ENCODE results near the gene LEPROT. TPM values are rescaled to one million over a fixed set of nuclear protein-coding genes. Genes with fewer than 3 reads are reported as not detected.

The LEPROT gene
- total and polyA plus RNA-seq, 12 donors = 26.2 to 55.5 (median 39.2) TPM

- intact Hi-C loops (cut with DNase I) = no loop called here
- H3K4me3 ChIP-seq = no peak overlapping the region
- ATAC-seq (no peak), DNase-seq (no peak)
- H3K4me1 ChIP-seq = no peaks in the 10 kb centered on the region
- no peaks in the 10 kb centered on the region for H3K9me3 ChIP-seq
- no peak overlapping the region for H3K27ac ChIP-seq
- H3K27me3 ChIP-seq = no peaks in the 10 kb centered on the region
- H3K36me3 ChIP-seq = peaks cover 0 to 11% (median 0%) of the 10 kb centered on the region in 9 donors
- TF ChIP-seq CTCF (IDR thresholded peaks at IDR 0.05) = no peak
Observed at GRCh38 chr1:65404941-65405340, 15.5 kb upstream of the LEPROT start.

DNA sequence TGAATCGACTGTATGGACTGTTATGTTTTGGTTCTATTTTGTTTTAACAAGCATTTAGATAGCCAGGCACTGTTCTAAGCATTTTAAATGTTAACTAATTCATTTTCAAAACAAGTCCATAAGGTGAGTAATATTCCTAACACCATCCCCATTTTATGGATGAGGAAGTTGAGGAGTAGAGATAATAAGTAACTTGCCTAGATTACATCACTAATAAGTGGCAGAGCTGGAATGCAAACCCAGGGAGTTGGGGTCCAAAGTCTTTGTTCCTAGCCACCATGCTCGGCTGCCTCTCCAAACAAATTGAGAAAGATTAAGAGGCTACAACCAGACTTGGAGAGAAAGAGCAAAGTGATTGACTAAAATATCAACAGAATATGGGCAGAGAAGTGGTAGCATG, 12.6 kb upstream of the LEPROT start:
- Histone ChIP-seq H3K4me1 (no peaks in the 10 kb centered on the region), H3K9me3 (no peaks in the 10 kb centered on the region), H3K36me3 (peaks cover 0 to 12% (median 0%) of the 10 kb centered on the region in 9 donors), H3K27ac (no peak overlapping the region), H3K4me3 (no peak overlapping the region), H3K27me3 (no peaks in the 10 kb centered on the region)
- 85 to 90% methylated on average over 2 of the region's 2 CpGs for WGBS, 2 donors
- intact Hi-C loops (cut with DNase I) = no loop called here
- no peak for ATAC-seq
- TF ChIP-seq CTCF (IDR thresholded peaks at IDR 0.05) = no peak
- no peak for DNase-seq

DNA sequence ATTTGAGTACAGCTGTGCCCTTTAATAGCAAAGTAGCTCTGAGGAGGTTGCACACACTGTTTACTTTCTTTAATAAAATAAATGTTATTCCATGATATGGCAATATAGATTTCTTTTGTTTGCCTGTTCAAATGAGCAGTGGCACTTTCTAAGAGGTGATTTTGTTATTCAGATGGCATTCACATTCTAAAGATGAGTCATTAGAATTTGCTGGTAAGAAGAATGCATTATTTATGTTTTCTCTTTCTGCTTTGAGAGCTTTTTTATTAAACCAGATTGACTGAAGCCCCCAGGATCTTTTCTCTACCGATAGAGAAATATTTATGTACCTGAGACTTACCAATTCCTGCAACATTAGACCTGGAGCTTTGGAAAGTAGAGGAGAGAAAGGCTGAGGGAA, 11.2 kb upstream of the LEPROT start:
- Histone ChIP-seq H3K9me3 (no peaks in the 10 kb centered on the region), H3K36me3 (peaks cover 0 to 17% (median 0%) of the 10 kb centered on the region in 9 donors), H3K27ac (no peak overlapping the region), H3K27me3 (no peaks in the 10 kb centered on the region), H3K4me1 (no peaks in the 10 kb centered on the region), H3K4me3 (no peak overlapping the region)
- 53 to 62% methylated on average over 1 of the region's 1 CpG for WGBS, 2 donors
- no peak for DNase-seq
- no peak for ATAC-seq
- TF ChIP-seq CTCF (IDR thresholded peaks at IDR 0.05) = no peak
- intact Hi-C loops (cut with DNase I) = no loop called here

DNA sequence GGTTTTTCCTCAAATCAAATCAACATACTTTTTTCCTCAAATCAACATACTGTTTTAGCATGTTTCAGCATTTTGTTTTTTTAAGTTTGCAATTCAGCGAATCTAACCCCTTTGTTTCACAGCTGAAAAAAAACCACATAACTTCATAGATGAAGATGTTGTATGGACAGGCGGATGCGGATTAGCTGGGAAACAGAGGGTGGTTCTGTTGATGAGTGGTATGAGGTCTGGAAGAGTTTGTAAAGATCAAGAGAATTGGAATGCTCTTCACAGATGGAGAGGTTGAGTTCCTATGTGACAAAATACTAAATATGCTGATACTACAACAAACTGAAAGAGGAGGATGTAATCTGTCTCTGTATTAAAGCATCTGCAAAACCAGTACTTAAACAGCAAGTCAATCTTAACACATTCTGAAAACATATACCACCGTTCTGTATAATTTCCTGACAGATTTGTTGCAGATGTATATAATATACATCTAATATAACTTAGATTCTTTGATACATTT, 10.6 kb upstream of the LEPROT start:
- peaks cover 0 to 17% (median 0%) of the 10 kb centered on the region in 9 donors for H3K36me3 ChIP-seq
- ATAC-seq (no peak), DNase-seq (no peak)
- H3K4me1 ChIP-seq = no peaks in the 10 kb centered on the region
- no peaks in the 10 kb centered on the region for H3K9me3 ChIP-seq
- 95% methylated on average over 4 of the region's 4 CpGs for WGBS, 2 donors
- no peak overlapping the region for H3K4me3 ChIP-seq
- no peak overlapping the region for H3K27ac ChIP-seq
- H3K27me3 ChIP-seq = no peaks in the 10 kb centered on the region
- TF ChIP-seq CTCF (IDR thresholded peaks at IDR 0.05) = no peak
- intact Hi-C loops (cut with DNase I) = loop anchor here in 2 of 10 donors (10.0 kb wide), 2 partner anchors 145 to 165 kb away; no protein-coding TSS in a partner anchor
